ENCODE measurements around the gene ABI2. TPM values are rescaled to one million over a fixed set of nuclear protein-coding genes. Genes with fewer than 3 reads are reported as not detected.

The ABI2 gene
- total RNA-seq, 1 experiment from 2014 or later, result 141 TPM

GRCh38 chr2:203413796-203414195 lies 85.6 kb downstream of the ABI2 start:
- H3T11ph ChIP-seq (ENCODE audit: low read length), result no peak overlapping the region
- no peaks in the 10 kb centered on the region for H3K9me3 Mint-ChIP-seq
- H3K4me3 Mint-ChIP-seq, result no peak overlapping the region
- H3K79me2 ChIP-seq (ENCODE audit: insufficient read depth, low read length), result no peaks in the 10 kb centered on the region
- H3K36me3 Mint-ChIP-seq (ENCODE audit: insufficient read depth in 1 of 3, low read depth in 3 of 3), result peaks cover 40 to 72% (median 60%) of the 10 kb centered on the region in 3 experiments; a peak in 6 of 7 replicates
- no peak overlapping the region for H3K4me2 ChIP-seq (ENCODE audit: insufficient read depth, insufficient read length, low read length)
- no peak overlapping the region for H3K18ac ChIP-seq (ENCODE audit: insufficient read length, low read depth, low read length)
- TF ChIP-seq CTCF (conservative IDR thresholded peaks at IDR 0.05), result no peak
- no peak overlapping the region for H3K56ac ChIP-seq (ENCODE audit: insufficient read length, low read depth, low read length)
- no peaks in the 10 kb centered on the region for H3K27me3 Mint-ChIP-seq (ENCODE audit: low read depth)
- no peaks in the 10 kb centered on the region for H3K79me1 ChIP-seq (ENCODE audit: insufficient read depth, low read depth, low read length, poor library complexity, severe bottlenecking)
- no peak overlapping the region for H4K91ac ChIP-seq (ENCODE audit: insufficient read length, low read depth, low read length)
- no peak overlapping the region for H3K23ac ChIP-seq (ENCODE audit: insufficient read length, low read depth, low read length)
- no peak overlapping the region for H3K27ac ChIP-seq (ENCODE audit: insufficient read length, low read depth, low read length)
- no peak overlapping the region for H4K8ac ChIP-seq (replicated peaks; ENCODE audit: insufficient read length, low read depth, low read length)
- H2BK120ac ChIP-seq (ENCODE audit: low read depth, low read length, poor library complexity, severe bottlenecking), result no peak overlapping the region
- no peak overlapping the region for H3K4ac ChIP-seq (ENCODE audit: low read depth, low read length)
- H3K9me3 ChIP-seq (ENCODE audit: control insufficient read depth, low read depth, low read length), result no peaks in the 10 kb centered on the region
- no peak overlapping the region for H3K14ac ChIP-seq (ENCODE audit: insufficient read depth, low read length)
- H2BK5ac ChIP-seq (ENCODE audit: insufficient read length, low read length), result no peak overlapping the region
- no peaks in the 10 kb centered on the region for H4K20me1 ChIP-seq (ENCODE audit: control insufficient read depth, insufficient read depth, insufficient read length)
- no peaks in the 10 kb centered on the region for H3K4me1 ChIP-seq (ENCODE audit: insufficient read depth, low read length)
- H2BK12ac ChIP-seq (ENCODE audit: insufficient read length, low read depth, low read length), result no peak overlapping the region
- H3K27ac Mint-ChIP-seq, result no peak overlapping the region
- H4K5ac ChIP-seq (ENCODE audit: insufficient read length, low read depth, low read length), result no peak overlapping the region
- H2BK15ac ChIP-seq (ENCODE audit: low read depth, low read length), result no peak overlapping the region
- no peaks in the 10 kb centered on the region for H3K27me3 ChIP-seq (ENCODE audit: insufficient read depth, low read length)
- no peak for DNase-seq
- H2AFZ ChIP-seq (ENCODE audit: low read length), result no peak overlapping the region
- H3K9ac ChIP-seq (ENCODE audit: extremely low read depth, insufficient read length, low read length), result no peak overlapping the region
- no peak overlapping the region for H2BK20ac ChIP-seq (ENCODE audit: low read depth, low read length, poor library complexity, severe bottlenecking)
- no peaks in the 10 kb centered on the region for H3K23me2 ChIP-seq (ENCODE audit: insufficient read length, low read depth, low read length, poor library complexity, severe bottlenecking)
- H3K4me1 Mint-ChIP-seq, result no peaks in the 10 kb centered on the region
- H2AK5ac ChIP-seq (ENCODE audit: insufficient read length, low read length), result no peak overlapping the region
